HCT116 (cell line): ENCODE measurements around the gene HOXB9. TPM values are rescaled to one million over a fixed set of nuclear protein-coding genes. Genes with fewer than 3 reads are reported as not detected.

Experiments used
- ATAC-seq: fragments of 200-7000 bp; cut with Tn5 transposase; 2 replicates; pipeline ENCODE4 v1.9.1; 2020; ENCODE audit warnings: mild to moderate bottlenecking, moderate library complexity
- BruUV-seq: library from RNA; stranded (reverse); fragments of 400-500 nt; replicated peaks from 2 replicates; lab custom pipeline; 2021; lab: Mats Ljungman, UMichigan
- CTCF ChIA-PET: fragments of 300-600 bp; sonication (Branson Sonifier 250); formaldehyde crosslinking; loops from one replicate; lab custom pipeline; 2021; ENCODE audit warnings: antibody characterized with exemption; lab: Charles Lee
- POLR2A ChIA-PET: fragments of 300-600, 350-600 bp; sonication (Branson Sonifier 250); formaldehyde crosslinking; loops from one replicate; lab custom pipeline; 2021; ENCODE audit warnings: antibody characterized with exemption; lab: Charles Lee
- RAD21 ChIA-PET, 2 experiments: fragments of 300-600 bp; sonication (Branson Sonifier 250); formaldehyde crosslinking; loops; one replicate each; lab custom pipeline; 2023; ENCODE audit warnings: low total read pairs in 2 of 2; ENCODE audit not compliant: uncharacterized antibody in 2 of 2, unreplicated experiment in 2 of 2, low non-redundant PET in 1 of 2; lab: Charles Lee
- DNase-seq: peaks from one replicate; pipeline ENCODE4 v3.0.0-alpha.2; 2010; ENCODE audit warnings: low read depth, low spot score
- H2AFZ ChIP-seq: fragments of 200-600 bp; shearing (Covaris generic), sonication (generic); 2 replicates; pipeline ENCODE4 v1.6.1; 2017; ENCODE audit warnings: low read depth, mixed run types, mixed read lengths, antibody characterized with exemption, low read length; ENCODE audit not compliant: poor library complexity, severe bottlenecking
- H3K27ac ChIP-seq: 2 replicates; pipeline ENCODE4 v1.5.1; 2012; ENCODE audit warnings: low read depth, low read length
- H3K27me3 ChIP-seq: fragments of 200-600 bp; sonication (generic); 2 replicates; pipeline ENCODE4 v1.6.1; 2016; ENCODE audit warnings: mixed run types, low read length, mixed read lengths; ENCODE audit not compliant: insufficient read depth
- H3K36me3 ChIP-seq, 2 experiments: fragments of 200-500 bp in 1 of 2; fragments of 200-600 bp in 1 of 2; sonication (Bioruptor generic) in 1 of 2; sonication (generic) in 1 of 2; 2 replicates each; pipeline versions ENCODE4 v1.5.1 to v1.6.1; 2014 to 2016; ENCODE audit warnings: low read length in 2 of 2, inconsistent platforms in 1 of 2, mixed read lengths in 1 of 2, mixed run types in 1 of 2; ENCODE audit not compliant: insufficient read depth in 2 of 2, control insufficient read depth in 1 of 2
- H3K4me1 ChIP-seq, 2 experiments: fragments of 200-600 bp in 1 of 2; sonication (generic) in 1 of 2; 2 replicates each; pipeline versions ENCODE4 v1.5.1 to v1.6.1; 2012 to 2017; ENCODE audit warnings: low read length in 2 of 2, inconsistent platforms in 1 of 2, mild to moderate bottlenecking in 1 of 2, mixed read lengths in 1 of 2, mixed run types in 1 of 2, moderate library complexity in 1 of 2; ENCODE audit not compliant: insufficient read depth in 2 of 2, control insufficient read depth in 1 of 2
- H3K4me2 ChIP-seq: fragments of 200-600 bp; sonication (generic); 2 replicates; pipeline ENCODE4 v1.6.1; 2017; ENCODE audit warnings: mixed run types, low read length, mixed read lengths
- H3K4me3 ChIP-seq, 2 experiments: fragments of 200-600 bp in 1 of 2; sonication (generic) in 1 of 2; replicated peaks in 1 of 2; 2 replicates each; pipeline ENCODE4 v1.5.1; 2011 to 2016; ENCODE audit warnings: low read length in 2 of 2, control low read depth in 1 of 2, low read depth in 1 of 2, mild to moderate bottlenecking in 1 of 2, mixed read lengths in 1 of 2, mixed run types in 1 of 2
- H3K79me2 ChIP-seq: fragments of 200-600 bp; sonication (generic); 2 replicates; pipeline ENCODE4 v1.6.1; 2017; ENCODE audit warnings: mild to moderate bottlenecking, mixed run types, low read length, moderate library complexity, mixed read lengths; ENCODE audit not compliant: insufficient read depth
- H3K9ac ChIP-seq: fragments of 200-600 bp; sonication (generic); 2 replicates; pipeline ENCODE4 v1.6.1; 2016; ENCODE audit warnings: low read length, mixed read lengths
- H3K9me2 ChIP-seq: fragments of 200-600 bp; sonication (generic), shearing (Covaris generic); 2 replicates; pipeline ENCODE4 v1.6.1; 2017; ENCODE audit warnings: mixed run types, mild to moderate bottlenecking, moderate library complexity; ENCODE audit not compliant: insufficient read depth
- H3K9me3 ChIP-seq, 2 experiments: fragments of 200-500 bp in 1 of 2; fragments of 200-600 bp in 1 of 2; sonication (Bioruptor generic) in 1 of 2; sonication (generic) in 1 of 2; 2 replicates each; pipeline ENCODE4 v1.6.1; 2014 to 2017; ENCODE audit warnings: low read length in 2 of 2, mixed read lengths in 2 of 2, inconsistent platforms in 1 of 2, low read depth in 1 of 2, mild to moderate bottlenecking in 1 of 2, mixed run types in 1 of 2, moderate library complexity in 1 of 2; ENCODE audit not compliant: control insufficient read depth in 1 of 2, insufficient read depth in 1 of 2
- H4K20me1 ChIP-seq: fragments of 200-600 bp; sonication (generic), shearing (Covaris generic); 2 replicates; pipeline ENCODE4 v1.6.1; 2017; ENCODE audit warnings: mixed run types, mild to moderate bottlenecking, moderate library complexity; ENCODE audit not compliant: insufficient read depth
- EZH2phosphoT487 ChIP-seq: fragments of 200-600 bp; IDR thresholded peaks from 2 replicates; pipeline ENCODE4 v1.6.1; 2018; ENCODE audit warnings: antibody characterized with exemption, borderline replicate concordance
- POLR2A ChIP-seq: IDR thresholded peaks from 2 replicates; pipeline ENCODE4 v1.7.0; 2011; ENCODE audit warnings: borderline replicate concordance; ENCODE audit not compliant: insufficient read depth, insufficient read length; ENCODE audit errors: extremely low read depth
- RAD21 ChIP-seq: IDR thresholded peaks from 2 replicates; pipeline ENCODE4 v1.6.1; 2012; ENCODE audit warnings: low read depth, mild to moderate bottlenecking
- SRF ChIP-seq: IDR thresholded peaks from 2 replicates; pipeline ENCODE4 v1.6.1; 2012; ENCODE audit warnings: low read depth
- intact Hi-C: fragments of 100-400 bp; cut with micrococcal nuclease; formaldehyde crosslinking; loops from 2 replicates; pipeline ENCODE4 v1.10.0; 2022
- total RNA-seq: library from RNA; stranded (reverse); gene quantifications from one replicate; pipeline ENCODE4 v1.2.1, GENCODE V29; 2021; ENCODE audit not compliant: unreplicated experiment
- TF ChIP-seq, protein P1 (sequence below): IDR thresholded peaks from 2 replicates; pipeline ENCODE4 v1.6.1; 2011; ENCODE audit warnings: mild to moderate bottlenecking, low read length, moderate library complexity; ENCODE audit not compliant: insufficient replicate concordance; ENCODE audit errors: extremely low read depth

Gene HOXB9
- total RNA-seq, 1 experiment from 2014 or later, result 40.1 TPM

DNA sequence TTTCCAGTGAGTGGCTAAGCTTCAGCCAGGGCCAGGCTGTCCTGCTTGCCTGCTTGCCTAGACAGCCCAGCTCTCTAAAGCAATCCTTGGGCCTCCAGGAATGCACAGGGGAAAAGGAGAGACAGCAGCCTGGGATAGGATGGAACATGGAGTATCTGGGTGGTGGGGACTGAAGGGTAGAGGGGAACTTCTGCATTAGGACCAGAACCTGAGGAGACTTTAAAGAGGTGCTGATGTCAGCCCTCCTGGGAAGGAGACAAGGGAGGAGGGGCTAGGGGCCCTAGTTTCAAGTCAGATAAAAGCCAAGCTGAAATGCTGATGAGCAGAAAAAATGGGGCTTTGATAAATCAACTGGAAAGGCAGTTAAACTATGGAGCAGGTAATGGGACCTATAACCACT is 17.1 kb downstream of the HOXB9 start:
- peak overlapping the region; percentile 80 to 90; a peak in 3 of 4 replicates for H3K4me3 ChIP-seq
- BruUV-seq, result no TSS peak
- DNase-seq (no peak), ATAC-seq (no peak)
- no peaks in the 10 kb centered on the region for H3K27me3 ChIP-seq
- H2AFZ ChIP-seq, result no peak overlapping the region
- H3K36me3 ChIP-seq, result no peaks in the 10 kb centered on the region
- H3K9me3 ChIP-seq, result no peaks in the 10 kb centered on the region
- intact Hi-C loops, result no loop called here
- H3K9ac ChIP-seq, result peak overlapping the region; percentile 97
- peaks cover 70% of the 10 kb centered on the region for H3K79me2 ChIP-seq
- no peaks in the 10 kb centered on the region for H4K20me1 ChIP-seq
- ChIA-PET POLR2A (no interaction called here), CTCF (interaction anchor here (1.2 to 1.6 kb wide), 5 partner anchors 8 to 583 kb away, joined by 4 to 6 read pairs (median 5); no protein-coding TSS in a partner anchor), RAD21 (no interaction called here)
- H3K4me2 ChIP-seq, result peak overlapping the region; percentile 95
- H3K4me1 ChIP-seq, result peaks cover 26 to 61% of the 10 kb centered on the region in 2 experiments
- H3K27ac ChIP-seq, result peak overlapping the region; percentile 98
- H3K9me2 ChIP-seq, result no peaks in the 10 kb centered on the region
- TF ChIP-seq EZH2phosphoT487 (no peak), SRF (no peak)

DNA sequence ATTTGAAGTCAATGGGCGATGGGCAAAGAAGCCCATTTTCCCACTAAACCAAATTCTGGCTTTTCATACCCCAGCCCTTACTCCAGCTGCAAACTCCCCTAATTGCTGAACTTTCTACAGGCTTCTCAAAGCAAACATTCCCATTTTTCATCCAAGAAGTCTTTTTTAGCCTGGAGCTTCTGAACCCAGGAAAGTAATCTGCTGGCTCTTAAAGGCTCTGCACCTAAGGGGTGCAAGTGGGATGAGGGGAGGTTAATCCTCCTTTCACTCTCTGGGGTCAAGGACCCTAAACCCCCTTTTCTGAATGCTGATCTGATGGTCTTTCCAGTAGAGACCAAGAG is 17.7 kb downstream of the HOXB9 start:
- CTCF ChIA-PET, result no interaction called here
- no peak for TF ChIP-seq RAD21
- TF ChIP-seq SRF, result no peak
- TF ChIP-seq POLR2A, result no peak
- TF ChIP-seq, protein P1, sequence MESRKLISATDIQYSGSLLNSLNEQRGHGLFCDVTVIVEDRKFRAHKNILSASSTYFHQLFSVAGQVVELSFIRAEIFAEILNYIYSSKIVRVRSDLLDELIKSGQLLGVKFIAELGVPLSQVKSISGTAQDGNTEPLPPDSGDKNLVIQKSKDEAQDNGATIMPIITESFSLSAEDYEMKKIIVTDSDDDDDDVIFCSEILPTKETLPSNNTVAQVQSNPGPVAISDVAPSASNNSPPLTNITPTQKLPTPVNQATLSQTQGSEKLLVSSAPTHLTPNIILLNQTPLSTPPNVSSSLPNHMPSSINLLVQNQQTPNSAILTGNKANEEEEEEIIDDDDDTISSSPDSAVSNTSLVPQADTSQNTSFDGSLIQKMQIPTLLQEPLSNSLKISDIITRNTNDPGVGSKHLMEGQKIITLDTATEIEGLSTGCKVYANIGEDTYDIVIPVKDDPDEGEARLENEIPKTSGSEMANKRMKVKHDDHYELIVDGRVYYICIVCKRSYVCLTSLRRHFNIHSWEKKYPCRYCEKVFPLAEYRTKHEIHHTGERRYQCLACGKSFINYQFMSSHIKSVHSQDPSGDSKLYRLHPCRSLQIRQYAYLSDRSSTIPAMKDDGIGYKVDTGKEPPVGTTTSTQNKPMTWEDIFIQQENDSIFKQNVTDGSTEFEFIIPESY, result no peak
- Histone ChIP-seq H2AFZ (no peak overlapping the region), H4K20me1 (no peaks in the 10 kb centered on the region), H3K27me3 (no peaks in the 10 kb centered on the region), H3K4me1 (peaks cover 23 to 57% of the 10 kb centered on the region in 2 experiments), H3K4me3 (no peak overlapping the region), H3K27ac (peak overlapping the region; percentile 98; the same call in 1 of the 2 replicates), H3K4me2 (peak overlapping the region; percentile 95), H3K9me2 (no peaks in the 10 kb centered on the region), H3K9ac (peak overlapping the region; percentile 97; the same call in 1 of the 2 replicates), H3K79me2 (peaks cover 70% of the 10 kb centered on the region), H3K9me3 (no peaks in the 10 kb centered on the region), H3K36me3 (no peaks in the 10 kb centered on the region)
- no peak for DNase-seq
- intact Hi-C loops, result no loop called here
- no TSS peak for BruUV-seq
- RAD21 ChIA-PET, result no interaction called here
- POLR2A ChIA-PET, result no interaction called here
- no peak for ATAC-seq
